ENCODE data around the gene OR10G3. TPM values are rescaled to one million over a fixed set of nuclear protein-coding genes. Genes with fewer than 3 reads are reported as not detected.

The OR10G3 gene
- total RNA-seq, 2 donors from 2014 or later, result not detected

GRCh38 chr14:21527318-21527679 is 52.6 kb downstream of the OR10G3 start:
- H3K4me3 Mint-ChIP-seq, result peak overlapping the region; percentile 81 to 85
- H3K4me1 Mint-ChIP-seq (ENCODE audit: low read depth), result peaks cover 9% of the 10 kb centered on the region
- peaks cover 6% of the 10 kb centered on the region for H3K27me3 Mint-ChIP-seq (ENCODE audit: low read depth)
- ATAC-seq (replicated peaks in 1 of 2) (no peak), DNase-seq (no peak)
- peak overlapping the region; percentile 21 for H3K27ac Mint-ChIP-seq
- H3K36me3 Mint-ChIP-seq (ENCODE audit: insufficient read depth in 2 of 2), result no peaks in the 10 kb centered on the region
- no peaks in the 10 kb centered on the region for H3K9me3 Mint-ChIP-seq

GRCh38 chr14:21526672-21527317 is 53.1 kb downstream of the OR10G3 start:
- Mint-ChIP-seq H3K4me1 (ENCODE audit: low read depth) (peaks cover 9% of the 10 kb centered on the region), H3K27ac (peak overlapping the region; percentile 21)

GRCh38 chr14:21525962-21526671 is 53.8 kb downstream of the OR10G3 start, which contains the start of gene SALL2:
Gene SALL2 (minus strand): TSS chr14:21526346. CDS start chr14:21526127, 219 bp downstream.
- Mint-ChIP-seq H3K9me3 (no peaks in the 10 kb centered on the region), H3K27ac (peak within 1 kb of the TSS; percentile 79)

More at GRCh38 chr14:21526672-21527317, 53.1 kb downstream of the OR10G3 start:
- no peak for ATAC-seq (replicated peaks in 1 of 2)
- Mint-ChIP-seq H3K4me3 (peak overlapping the region; percentile 81 to 85), H3K27me3 (ENCODE audit: low read depth) (peaks cover under 1% of the 10 kb centered on the region), H3K36me3 (ENCODE audit: insufficient read depth in 2 of 2) (no peaks in the 10 kb centered on the region), H3K9me3 (no peaks in the 10 kb centered on the region)
- no peak for DNase-seq

GRCh38 chr14:21525571-21525961 is 54.3 kb downstream of the OR10G3 start:
- H3K27ac Mint-ChIP-seq, result peak overlapping the region; percentile 79
- peak overlapping the region; percentile 81 to 85 for H3K4me3 Mint-ChIP-seq
- ATAC-seq (replicated peaks in 1 of 2), result peak; percentile 8 to 13
- peaks cover 16% of the 10 kb centered on the region for H3K4me1 Mint-ChIP-seq (ENCODE audit: low read depth)
- H3K9me3 Mint-ChIP-seq, result no peaks in the 10 kb centered on the region
- no peaks in the 10 kb centered on the region for H3K27me3 Mint-ChIP-seq (ENCODE audit: low read depth)
- no peaks in the 10 kb centered on the region for H3K36me3 Mint-ChIP-seq (ENCODE audit: insufficient read depth in 2 of 2)
- no peak for DNase-seq

More at GRCh38 chr14:21525962-21526671, 53.8 kb downstream of the OR10G3 start, which contains the start of gene SALL2:
- DNase-seq (peak; percentile 69 to 82), ATAC-seq (replicated peaks in 1 of 2) (peak; percentile 88)
- Mint-ChIP-seq H3K27me3 (ENCODE audit: low read depth) (no peaks in the 10 kb centered on the region), H3K4me1 (ENCODE audit: low read depth) (peaks cover 10% of the 10 kb centered on the region), H3K36me3 (ENCODE audit: insufficient read depth in 2 of 2) (no peaks in the 10 kb centered on the region), H3K4me3 (peak within 1 kb of the TSS; percentile 81 to 85)

- peaks cover 19% of the 10 kb centered on the region for H3K4me1 Mint-ChIP-seq (ENCODE audit: low read depth)
- H3K36me3 Mint-ChIP-seq (ENCODE audit: insufficient read depth in 2 of 2), result no peaks in the 10 kb centered on the region
- H3K4me3 Mint-ChIP-seq, result peak overlapping the region; percentile 81 to 85
- H3K27me3 Mint-ChIP-seq (ENCODE audit: low read depth), result no peaks in the 10 kb centered on the region
- no peak for DNase-seq
- peak overlapping the region; percentile 79 for H3K27ac Mint-ChIP-seq
- H3K9me3 Mint-ChIP-seq, result no peaks in the 10 kb centered on the region
- ATAC-seq (replicated peaks in 1 of 2), result no peak
Measured at GRCh38 chr14:21524575-21525490, 55.0 kb downstream of the OR10G3 start.

GRCh38 chr14:21523203-21523602 is 56.7 kb downstream of the OR10G3 start:
- H3K27ac Mint-ChIP-seq, result no peak overlapping the region
- ATAC-seq (replicated peaks in 1 of 2), result no peak
- peaks cover 19% of the 10 kb centered on the region for H3K4me1 Mint-ChIP-seq (ENCODE audit: low read depth)
- H3K9me3 Mint-ChIP-seq, result no peaks in the 10 kb centered on the region
- no peak overlapping the region for H3K4me3 Mint-ChIP-seq
- DNase-seq, result no peak
- no peaks in the 10 kb centered on the region for H3K36me3 Mint-ChIP-seq (ENCODE audit: insufficient read depth in 2 of 2)
- no peaks in the 10 kb centered on the region for H3K27me3 Mint-ChIP-seq (ENCODE audit: low read depth)

GRCh38 chr14:21521501-21521900 is 58.4 kb downstream of the OR10G3 start:
- no peak overlapping the region for H3K4me3 Mint-ChIP-seq

GRCh38 chr14:21520767-21521166 is 59.1 kb downstream of the OR10G3 start:
- Mint-ChIP-seq H3K27ac (no peak overlapping the region), H3K4me3 (no peak overlapping the region), H3K36me3 (ENCODE audit: insufficient read depth in 2 of 2) (no peaks in the 10 kb centered on the region), H3K27me3 (ENCODE audit: low read depth) (no peaks in the 10 kb centered on the region), H3K4me1 (ENCODE audit: low read depth) (peaks cover 11% of the 10 kb centered on the region), H3K9me3 (no peaks in the 10 kb centered on the region)
- no peak for ATAC-seq (replicated peaks in 1 of 2)
- no peak for DNase-seq

More at GRCh38 chr14:21521501-21521900, 58.4 kb downstream of the OR10G3 start:
- Mint-ChIP-seq H3K27me3 (ENCODE audit: low read depth) (no peaks in the 10 kb centered on the region), H3K36me3 (ENCODE audit: insufficient read depth in 2 of 2) (no peaks in the 10 kb centered on the region), H3K9me3 (no peaks in the 10 kb centered on the region), H3K27ac (no peak overlapping the region), H3K4me1 (ENCODE audit: low read depth) (peaks cover 11% of the 10 kb centered on the region)
- DNase-seq (no peak), ATAC-seq (replicated peaks in 1 of 2) (no peak)

GRCh38 chr14:21518725-21519124 is 61.2 kb downstream of the OR10G3 start:
- Mint-ChIP-seq H3K9me3 (no peaks in the 10 kb centered on the region), H3K36me3 (ENCODE audit: insufficient read depth in 2 of 2) (no peaks in the 10 kb centered on the region), H3K4me3 (no peak overlapping the region), H3K27me3 (ENCODE audit: low read depth) (no peaks in the 10 kb centered on the region), H3K27ac (no peak overlapping the region), H3K4me1 (ENCODE audit: low read depth) (peaks cover 11% of the 10 kb centered on the region)
- ATAC-seq (replicated peaks in 1 of 2) (no peak), DNase-seq (no peak)

Other genes starting within 250 kb of the OR10G3 start
- gene SUPT16H, start 196.1 kb downstream of the OR10G3 start, total RNA-seq, result 100 to 1,000 TPM; 141 to 155 TPM
- 100 to 1,000 TPM; 102 to 107 TPM for gene CHD8, start 124.0 kb downstream of the OR10G3 start, total RNA-seq
- gene RAB2B, start 103.1 kb downstream of the OR10G3 start, total RNA-seq, result 10 to 100 TPM; 44.5 to 45.4 TPM
- 10 to 100 TPM; 68.9 to 72.4 TPM for gene TOX4, start 102.9 kb downstream of the OR10G3 start, total RNA-seq
- gene METTL3, start 68.7 kb downstream of the OR10G3 start, total RNA-seq, result 10 to 100 TPM; 62.1 to 71.0 TPM
- 1 to 10 TPM; 5.3 TPM for gene SALL2, start 53.7 kb downstream of the OR10G3 start, total RNA-seq
- gene OR10G2, start 54.9 kb upstream of the OR10G3 start, total RNA-seq, result not detected
- not detected for gene OR4E2, start 73.8 kb upstream of the OR10G3 start, total RNA-seq
- gene OR4E1, start 93.7 kb upstream of the OR10G3 start, total RNA-seq, result not detected